GM21737 (cell line): ENCODE results near the gene SEC24A.
"Not testable (repeated sequence)": the region's sequence is repeated elsewhere in the genome, so short reads cannot be mapped to it uniquely, and the experiment has no call there.

Source experiments
- ATAC-seq: cut with Tn5 transposase; IDR thresholded peaks from one replicate; pipeline ENCODE4 v1.9.1; 2021; ENCODE audit warnings: mild to moderate bottlenecking, moderate library complexity; ENCODE audit not compliant: unreplicated experiment

Gene SEC24A

GRCh38 chr5:134648425-134649162, at the start of gene SEC24A:
Gene SEC24A (plus strand): TSS chr5:134648785. CDS start chr5:134649077, 292 bp downstream.
- ATAC-seq, result peak; percentile 82

- ATAC-seq, result not testable (repeated sequence)
Observed at GRCh38 chr5:134599820-134600219, 48.8 kb upstream of the SEC24A start.

GRCh38 chr5:134600600-134600999, 48.0 kb upstream of the SEC24A start:
- no peak for ATAC-seq

- no peak for ATAC-seq
Observed at GRCh38 chr5:134603059-134603458, 45.5 kb upstream of the SEC24A start.

GRCh38 chr5:134604908-134605307, 43.7 kb upstream of the SEC24A start:
- ATAC-seq, result no peak

GRCh38 chr5:134606726-134607125, 41.9 kb upstream of the SEC24A start:
- ATAC-seq, result no peak

GRCh38 chr5:134608555-134608954, 40.0 kb upstream of the SEC24A start:
- no peak for ATAC-seq

GRCh38 chr5:134609232-134609851, 39.2 kb upstream of the SEC24A start:
- peak; percentile 50 for ATAC-seq

- ATAC-seq, result no peak
Observed at GRCh38 chr5:134610725-134611124, 37.9 kb upstream of the SEC24A start.

- ATAC-seq, result no peak
Observed at GRCh38 chr5:134611515-134611914, 37.1 kb upstream of the SEC24A start.

DNA sequence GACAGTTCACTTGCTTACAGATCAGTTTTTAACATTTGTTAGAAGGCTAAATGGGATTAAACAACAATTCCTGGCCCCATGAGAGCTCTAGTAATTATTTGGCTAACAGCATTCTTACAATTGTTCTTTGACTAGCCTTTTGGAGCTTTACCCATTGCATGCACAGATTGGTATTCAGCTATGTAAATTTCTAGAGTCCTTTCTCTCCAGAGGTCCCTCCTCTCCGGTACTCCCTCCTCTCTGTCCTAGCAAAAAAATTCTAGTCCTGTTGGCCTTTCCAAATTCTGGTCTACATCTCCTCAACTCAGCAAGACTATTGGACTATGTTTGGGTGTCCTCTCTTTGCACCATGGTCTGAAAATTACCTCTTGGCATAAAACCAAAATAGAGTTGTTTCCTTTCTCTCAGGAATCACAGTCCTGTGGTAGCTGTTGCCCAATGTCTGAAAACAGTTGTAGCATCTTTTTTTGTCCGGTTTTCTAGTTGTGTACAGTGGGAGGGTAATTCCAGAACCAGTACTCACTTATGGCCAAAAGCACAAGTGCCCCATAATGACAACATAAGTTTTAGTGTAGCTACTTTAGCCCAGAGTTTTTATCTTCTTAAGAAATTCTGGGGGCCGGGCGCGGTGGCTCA, 34.0 kb upstream of the SEC24A start:
- ATAC-seq, result no peak

DNA sequence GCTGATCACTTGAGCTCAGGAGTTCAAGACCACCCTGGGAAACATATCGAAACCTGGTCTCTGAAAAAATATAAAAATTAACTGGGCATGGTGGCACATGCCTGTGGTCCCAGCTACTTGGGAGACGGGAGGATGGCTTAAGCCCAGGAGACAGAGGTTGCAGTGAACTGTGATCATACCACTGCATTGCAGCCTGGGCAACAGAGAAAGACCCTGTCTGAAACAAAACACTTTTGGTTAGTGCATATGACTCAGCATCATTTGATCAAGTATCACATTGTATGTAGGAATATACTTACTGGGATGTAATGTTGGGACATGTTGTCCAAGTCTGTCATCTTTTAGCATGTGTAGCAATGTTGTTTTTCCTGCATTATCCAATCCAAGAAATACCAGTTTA, 28.0 kb upstream of the SEC24A start:
- ATAC-seq, result no peak

- ATAC-seq, result no peak
Observed at GRCh38 chr5:134625559-134625958, 23.0 kb upstream of the SEC24A start.

GRCh38 chr5:134626369-134627014, 22.1 kb upstream of the SEC24A start:
- ATAC-seq, result no peak

- no peak for ATAC-seq
Observed at GRCh38 chr5:134634227-134634626, 14.4 kb upstream of the SEC24A start.

- not testable (repeated sequence) for ATAC-seq
Observed at GRCh38 chr5:134635366-134635765, 13.2 kb upstream of the SEC24A start.

DNA sequence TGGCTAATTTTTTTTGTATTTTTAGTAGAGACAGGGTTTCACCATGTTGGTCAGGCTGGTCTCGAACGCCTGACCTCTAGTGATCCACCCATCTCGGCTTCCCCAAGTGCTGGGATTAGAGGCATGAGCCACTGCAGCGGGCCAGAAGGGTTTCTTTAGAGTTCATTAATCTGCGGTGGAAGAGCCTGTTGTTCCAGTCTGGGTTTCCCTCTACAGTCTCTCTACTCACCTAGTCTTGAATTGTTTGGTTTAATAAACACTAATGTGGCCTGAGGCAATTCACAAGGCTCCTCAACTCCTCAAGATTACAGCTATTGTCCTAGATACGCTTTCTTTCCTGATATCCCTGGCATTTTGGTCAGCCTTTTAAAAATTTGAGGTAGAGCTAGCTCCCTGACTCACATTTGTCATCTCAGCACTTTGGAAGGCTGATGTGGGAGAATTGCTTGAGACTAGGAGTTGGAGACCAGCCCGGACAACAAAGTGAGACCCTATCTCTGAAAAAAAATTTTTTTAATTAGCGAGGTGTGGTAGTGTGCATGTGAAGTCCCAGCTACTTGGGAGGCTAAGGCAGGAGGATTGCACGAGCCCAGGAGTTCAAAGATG, 11.4 kb upstream of the SEC24A start:
- no peak for ATAC-seq

- ATAC-seq, result no peak
Observed at GRCh38 chr5:134638760-134639201, 9.8 kb upstream of the SEC24A start.

DNA sequence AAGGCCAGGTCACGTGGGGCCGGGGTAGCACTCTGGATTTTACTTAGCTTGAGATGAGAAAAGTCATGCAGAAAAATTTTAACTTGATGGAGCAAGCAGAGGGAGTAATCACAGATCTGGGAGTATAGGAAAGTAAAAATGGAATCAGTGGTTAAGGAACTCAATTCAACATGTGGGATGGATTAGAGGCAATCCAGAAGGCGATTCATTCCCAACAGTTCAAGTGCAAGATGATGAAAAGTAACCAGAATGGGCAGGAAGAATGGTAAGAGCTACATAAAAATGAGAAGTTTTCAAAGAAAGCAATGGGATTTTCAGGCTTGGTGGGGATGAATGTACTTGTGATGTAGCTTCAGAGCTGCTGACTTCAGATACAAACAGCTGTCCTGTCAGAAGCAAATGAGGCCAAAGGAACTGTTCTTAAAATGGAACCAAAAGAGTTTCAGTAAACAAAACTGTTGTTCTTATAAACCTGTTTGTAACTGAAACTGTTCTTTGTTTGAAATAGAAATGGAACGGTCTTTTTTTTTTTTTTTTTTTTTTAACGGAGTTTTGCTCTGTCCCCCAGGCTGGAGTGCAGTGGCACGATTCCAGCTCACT, 5.6 kb upstream of the SEC24A start:
- ATAC-seq, result no peak

DNA sequence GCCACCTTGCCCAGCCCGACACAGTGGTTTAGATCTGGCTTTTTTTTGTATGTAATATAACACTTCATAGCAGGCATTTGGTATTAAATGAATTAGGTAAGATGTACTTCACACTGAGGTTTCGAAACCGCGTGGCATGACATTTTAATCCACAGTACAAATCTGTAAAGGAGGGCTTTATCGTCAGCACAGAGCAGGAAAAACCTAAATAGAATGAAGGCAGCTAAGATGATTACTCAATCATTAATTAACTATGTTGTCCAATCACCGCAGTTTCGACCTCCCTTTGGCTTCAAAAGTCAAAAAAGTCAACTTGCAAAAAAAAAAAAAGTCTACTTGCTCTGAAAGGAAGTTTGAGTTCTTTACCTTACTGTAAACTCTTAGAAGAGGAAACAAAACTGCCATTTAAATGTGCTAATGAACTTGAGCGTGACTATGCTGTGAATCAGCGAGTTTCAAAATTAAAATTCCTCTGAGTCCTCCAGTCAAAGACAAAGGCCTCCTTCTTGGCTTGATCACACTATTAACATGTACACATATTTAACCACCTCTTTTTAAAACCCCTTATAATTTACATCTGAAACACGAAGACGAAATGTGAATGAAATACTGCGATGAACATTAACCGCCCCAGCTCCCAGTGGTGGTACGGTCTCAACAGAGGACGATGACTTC, 698 bp upstream of the SEC24A start:
- peak; percentile 29 for ATAC-seq
